MM.1S (cell line): ENCODE results near the gene PDZRN4.

Experiments
- EZH2 ChIP-seq: fragments of 300-600 bp; sonication (generic); optimal IDR thresholded peaks from 2 replicates; pipeline ENCODE3; 2017; ENCODE audit warnings: low read depth, mild to moderate bottlenecking, antibody characterized with exemption, low read length, mixed read lengths
- EZH2phosphoT487 ChIP-seq: fragments of 300-600 bp; sonication (generic); IDR thresholded peaks from 2 replicates; pipeline ENCODE4 v1.6.1; 2018; ENCODE audit warnings: antibody characterized with exemption, low read length
- TF ChIP-seq, protein P1 (sequence below): fragments of 300-600 bp; sonication (generic); IDR thresholded peaks from 2 replicates; pipeline ENCODE4 v1.5.1; 2016; ENCODE audit warnings: antibody characterized with exemption, low read length, mixed read lengths

DNA sequence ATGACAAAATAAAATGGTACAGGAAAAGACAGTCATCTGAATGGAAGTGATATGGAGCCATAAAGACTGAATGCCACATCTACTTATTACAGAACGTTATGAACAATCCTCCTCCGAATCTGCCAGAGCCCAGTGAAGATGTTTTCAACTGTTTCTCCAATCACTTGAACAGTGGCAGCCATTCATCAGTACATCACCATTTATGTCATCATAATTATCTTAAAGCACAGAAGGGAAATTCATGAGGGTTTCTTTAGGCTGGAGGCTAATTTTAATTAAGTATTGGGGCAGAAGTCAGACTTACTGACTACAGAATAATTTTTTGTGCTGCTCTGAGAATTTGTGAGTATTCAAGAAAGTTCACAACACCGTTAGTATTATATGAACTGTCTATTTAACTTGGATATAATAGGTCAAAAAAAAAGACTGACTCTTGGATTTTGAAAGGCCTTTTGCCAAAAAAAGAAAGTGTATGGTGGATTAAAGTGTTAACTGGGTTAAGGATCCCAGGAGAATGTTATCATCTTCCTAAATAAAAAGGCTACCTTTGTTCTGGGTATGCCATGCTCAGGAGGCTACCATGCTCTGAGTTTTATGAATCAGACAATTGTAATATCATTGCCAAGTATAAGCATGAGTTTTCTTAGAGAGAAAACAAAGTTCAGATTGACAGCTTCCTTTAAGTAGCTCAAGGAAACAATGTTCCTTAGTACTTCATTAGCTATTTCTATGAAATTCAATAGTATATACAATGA lies 40.1 kb downstream of the PDZRN4 start:
- TF ChIP-seq, protein P1, sequence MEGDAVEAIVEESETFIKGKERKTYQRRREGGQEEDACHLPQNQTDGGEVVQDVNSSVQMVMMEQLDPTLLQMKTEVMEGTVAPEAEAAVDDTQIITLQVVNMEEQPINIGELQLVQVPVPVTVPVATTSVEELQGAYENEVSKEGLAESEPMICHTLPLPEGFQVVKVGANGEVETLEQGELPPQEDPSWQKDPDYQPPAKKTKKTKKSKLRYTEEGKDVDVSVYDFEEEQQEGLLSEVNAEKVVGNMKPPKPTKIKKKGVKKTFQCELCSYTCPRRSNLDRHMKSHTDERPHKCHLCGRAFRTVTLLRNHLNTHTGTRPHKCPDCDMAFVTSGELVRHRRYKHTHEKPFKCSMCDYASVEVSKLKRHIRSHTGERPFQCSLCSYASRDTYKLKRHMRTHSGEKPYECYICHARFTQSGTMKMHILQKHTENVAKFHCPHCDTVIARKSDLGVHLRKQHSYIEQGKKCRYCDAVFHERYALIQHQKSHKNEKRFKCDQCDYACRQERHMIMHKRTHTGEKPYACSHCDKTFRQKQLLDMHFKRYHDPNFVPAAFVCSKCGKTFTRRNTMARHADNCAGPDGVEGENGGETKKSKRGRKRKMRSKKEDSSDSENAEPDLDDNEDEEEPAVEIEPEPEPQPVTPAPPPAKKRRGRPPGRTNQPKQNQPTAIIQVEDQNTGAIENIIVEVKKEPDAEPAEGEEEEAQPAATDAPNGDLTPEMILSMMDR, result no peak
- TF ChIP-seq EZH2, result no peak
- TF ChIP-seq EZH2phosphoT487, result no peak
